AG04450 (cell line): ENCODE data around the gene TMEM225B. TPM values are rescaled to one million over a fixed set of nuclear protein-coding genes. Genes with fewer than 3 reads are reported as not detected.

Source experiments
- CTCF ChIA-PET: fragments of 300-600, 350-600 bp; formaldehyde crosslinking; extraction: SDS; loops from one replicate; lab custom pipeline; 2022; ENCODE audit warnings: antibody characterized with exemption, inconsistent platforms; lab: Charles Lee
- POLR2A ChIA-PET: fragments of 350-600 bp; formaldehyde crosslinking; extraction: SDS; loops from one replicate; lab custom pipeline; 2021; ENCODE audit warnings: antibody characterized with exemption, inconsistent platforms; lab: Yijun Ruan, JAX
- DNase-seq: peaks from one replicate; pipeline ENCODE4 v3.0.0-alpha.2; 2011; ENCODE audit warnings: low read depth, low spot score
- H3K27ac ChIP-seq: one replicate; pipeline ENCODE4 v1.5.1; 2012; ENCODE audit warnings: low read depth, low read length, control low read depth
- H3K27me3 ChIP-seq: one replicate; pipeline ENCODE4 v1.6.0; 2012; ENCODE audit warnings: low read length; ENCODE audit not compliant: control insufficient read depth, insufficient read depth
- H3K4me3 ChIP-seq: 2 replicates; pipeline ENCODE4 v1.5.1; 2011; ENCODE audit warnings: mild to moderate bottlenecking, low read depth, low read length, control low read depth
- H3K9me3 ChIP-seq: 2 replicates; pipeline ENCODE4 v1.5.1; 2012; ENCODE audit warnings: low read length; ENCODE audit not compliant: control insufficient read depth, insufficient read depth
- polyA plus RNA-seq: library from polyadenylated mRNA; depleted of rRNA; stranded (reverse); fragments of >200 nt; gene quantifications from 2 replicates; pipeline ENCODE4 v1.2.3, GENCODE V29; 2011
- TF ChIP-seq, protein P1 (sequence below): IDR thresholded peaks from 2 replicates; pipeline ENCODE4 v1.5.1; 2011; ENCODE audit warnings: low read depth, low read length, control low read depth, inconsistent platforms

Gene TMEM225B
- polyA plus RNA-seq, 1 experiment, result 0.72 TPM

DNA sequence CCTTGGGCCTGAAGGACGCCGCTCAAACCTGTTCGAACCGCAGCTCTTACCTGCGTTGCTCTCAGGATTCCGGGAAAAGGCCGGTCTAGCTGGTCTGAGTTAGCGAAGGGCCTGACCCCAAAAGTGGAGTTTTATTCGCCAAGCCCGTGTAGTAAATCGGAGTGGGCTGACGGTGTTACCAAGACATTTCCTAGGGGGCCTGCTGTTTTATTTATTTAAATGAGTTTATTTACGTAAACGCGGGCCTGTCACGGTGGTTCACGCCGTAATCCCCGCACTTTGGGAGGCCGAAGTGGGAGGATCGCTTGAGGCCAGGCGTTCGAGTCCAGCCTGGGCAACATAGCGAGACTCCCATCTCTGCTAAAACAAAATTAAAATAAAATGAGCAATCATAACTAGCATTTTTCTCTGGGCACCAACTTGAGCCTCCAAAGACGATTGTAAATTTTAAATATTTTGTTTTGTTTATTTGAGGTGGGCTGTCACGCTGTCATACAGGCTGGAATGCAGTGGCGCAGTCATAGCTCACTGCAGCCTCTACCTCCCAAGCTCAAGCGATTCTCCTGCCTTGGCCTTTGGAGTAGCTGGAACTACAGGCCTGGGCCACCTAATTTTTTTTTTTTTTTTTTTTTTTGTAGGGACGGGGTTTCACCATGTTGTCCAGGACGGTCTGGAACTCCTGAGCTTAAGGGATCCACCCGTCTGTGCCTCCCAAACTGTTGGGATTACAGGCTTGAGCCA is 38.7 kb upstream of the TMEM225B start:
- ChIA-PET CTCF (interaction anchor here (0.5 to 0.7 kb wide), 4 partner anchors 44 to 421 kb away, joined by 5 to 6 read pairs (median 6); no protein-coding TSS in a partner anchor), POLR2A (interaction anchor here (0.6 to 3.1 kb wide), 6 partner anchors 10 to 1244 kb away, joined by 3 to 27 read pairs (median 8); partner anchors contain the start of genes ZKSCAN5, ZNF394 and ZSCAN25)
- H3K27ac ChIP-seq, result peak overlapping the region; percentile 97
- H3K4me3 ChIP-seq, result peak overlapping the region; percentile 97
- peaks cover 5% of the 10 kb centered on the region; the same call in 1 of the 2 replicates for H3K9me3 ChIP-seq
- no peaks in the 10 kb centered on the region for H3K27me3 ChIP-seq
- TF ChIP-seq, protein P1, sequence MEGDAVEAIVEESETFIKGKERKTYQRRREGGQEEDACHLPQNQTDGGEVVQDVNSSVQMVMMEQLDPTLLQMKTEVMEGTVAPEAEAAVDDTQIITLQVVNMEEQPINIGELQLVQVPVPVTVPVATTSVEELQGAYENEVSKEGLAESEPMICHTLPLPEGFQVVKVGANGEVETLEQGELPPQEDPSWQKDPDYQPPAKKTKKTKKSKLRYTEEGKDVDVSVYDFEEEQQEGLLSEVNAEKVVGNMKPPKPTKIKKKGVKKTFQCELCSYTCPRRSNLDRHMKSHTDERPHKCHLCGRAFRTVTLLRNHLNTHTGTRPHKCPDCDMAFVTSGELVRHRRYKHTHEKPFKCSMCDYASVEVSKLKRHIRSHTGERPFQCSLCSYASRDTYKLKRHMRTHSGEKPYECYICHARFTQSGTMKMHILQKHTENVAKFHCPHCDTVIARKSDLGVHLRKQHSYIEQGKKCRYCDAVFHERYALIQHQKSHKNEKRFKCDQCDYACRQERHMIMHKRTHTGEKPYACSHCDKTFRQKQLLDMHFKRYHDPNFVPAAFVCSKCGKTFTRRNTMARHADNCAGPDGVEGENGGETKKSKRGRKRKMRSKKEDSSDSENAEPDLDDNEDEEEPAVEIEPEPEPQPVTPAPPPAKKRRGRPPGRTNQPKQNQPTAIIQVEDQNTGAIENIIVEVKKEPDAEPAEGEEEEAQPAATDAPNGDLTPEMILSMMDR, result no peak
- no peak for DNase-seq

DNA sequence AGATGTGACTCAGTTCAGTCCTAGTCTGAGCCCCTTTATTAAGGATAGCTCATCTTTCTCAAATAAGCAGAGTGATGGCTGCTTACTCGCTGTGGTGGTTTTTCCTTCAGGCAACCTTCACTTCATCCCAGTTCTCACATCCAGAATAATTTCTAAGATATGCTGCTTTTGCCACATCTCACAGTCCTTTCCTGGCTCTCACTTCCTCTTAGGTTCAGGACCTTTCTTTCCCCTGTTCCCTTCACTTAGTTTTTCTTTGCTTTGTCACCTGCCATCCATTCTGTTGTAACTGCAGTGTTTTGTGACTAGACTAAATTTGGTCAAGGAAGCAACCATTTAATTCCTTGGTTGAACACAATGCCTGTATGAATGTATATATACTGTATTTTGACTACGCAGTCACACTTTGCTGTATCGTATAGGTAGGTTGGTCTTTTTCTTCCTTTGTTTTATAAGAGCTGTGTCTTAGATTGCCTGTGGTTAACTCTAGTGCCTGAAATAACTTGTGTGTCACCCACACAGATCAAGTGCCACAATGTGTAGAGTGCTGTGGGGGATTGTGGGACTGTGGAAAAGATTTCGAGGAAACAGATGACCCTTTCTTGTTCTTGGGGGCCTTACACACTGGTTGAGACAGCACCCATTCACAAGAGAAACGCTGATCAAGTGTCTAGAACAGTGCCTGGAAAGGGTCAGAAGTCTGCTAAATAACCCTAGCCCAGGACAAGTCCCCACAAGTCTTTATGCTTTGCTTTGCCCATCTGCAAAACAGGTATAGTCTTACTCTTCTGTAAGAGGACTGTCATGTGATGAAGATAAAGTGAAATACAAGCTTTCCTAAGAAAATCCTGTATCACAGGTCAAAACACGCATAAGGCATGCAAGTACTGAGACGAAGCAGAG is 37.0 kb upstream of the TMEM225B start:
- H3K4me3 ChIP-seq, result no peak overlapping the region

DNA sequence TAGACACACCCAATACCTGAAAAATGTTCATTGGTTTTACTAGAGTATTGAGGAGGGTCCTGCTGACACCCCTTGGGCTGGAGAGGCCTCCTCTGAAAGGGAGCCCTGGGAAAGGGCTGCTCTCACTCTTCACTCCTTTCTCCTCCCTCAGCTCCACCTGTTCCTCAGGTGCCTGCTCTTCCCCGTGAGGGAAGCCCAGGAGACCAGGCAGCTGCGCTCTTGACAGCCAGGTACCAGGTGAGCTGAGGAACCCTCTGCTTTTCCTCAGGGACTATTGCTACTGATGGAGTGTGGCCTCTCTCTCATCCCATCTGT is 36.4 kb upstream of the TMEM225B start:
- Histone ChIP-seq H3K27ac (peak overlapping the region; percentile 88), H3K9me3 (peaks cover 5% of the 10 kb centered on the region; the same call in 1 of the 2 replicates), H3K4me3 (no peak overlapping the region), H3K27me3 (no peaks in the 10 kb centered on the region)
- TF ChIP-seq, protein P1, result no peak
- CTCF ChIA-PET, result no interaction called here
- POLR2A ChIA-PET, result no interaction called here
- no peak for DNase-seq

More for the DNA sequence above, 37.0 kb upstream of the TMEM225B start:
- TF ChIP-seq, protein P1, result no peak
- peaks cover 5% of the 10 kb centered on the region; the same call in 1 of the 2 replicates for H3K9me3 ChIP-seq
- peak overlapping the region; percentile 88 for H3K27ac ChIP-seq
- ChIA-PET POLR2A (no interaction called here), CTCF (no interaction called here)
- H3K27me3 ChIP-seq, result no peaks in the 10 kb centered on the region
- no peak for DNase-seq

DNA sequence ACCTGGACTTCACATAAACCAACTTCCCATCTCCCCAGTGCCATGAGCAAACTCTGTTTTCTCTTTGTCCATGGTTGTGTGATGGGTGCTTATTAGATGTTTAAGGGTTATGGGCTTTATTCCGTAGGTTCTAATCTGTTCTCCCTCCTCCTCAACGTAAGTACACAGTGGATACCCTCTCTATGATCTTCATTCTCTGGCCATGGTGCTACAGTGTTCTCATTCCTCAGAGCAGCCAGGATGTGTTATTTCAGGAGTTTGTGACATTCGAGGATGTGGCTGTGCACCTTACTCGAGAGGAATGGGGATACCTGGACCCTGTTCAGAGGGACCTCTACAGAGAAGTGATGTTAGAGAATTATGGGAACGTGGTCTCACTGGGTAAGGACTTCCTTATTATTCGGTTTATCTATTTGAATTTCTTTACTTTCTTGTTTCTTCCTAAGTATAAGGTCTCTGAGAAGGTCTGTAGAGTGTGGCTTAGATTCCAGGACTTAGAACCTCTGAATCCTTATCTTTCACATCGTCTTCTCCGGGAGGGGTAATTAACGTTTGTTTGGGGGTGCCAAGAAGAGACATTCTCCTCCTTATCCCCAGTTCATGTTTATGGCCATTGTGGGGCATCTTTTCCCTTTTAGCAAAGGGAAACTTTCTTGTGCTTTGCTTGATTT is 35.8 kb upstream of the TMEM225B start:
- Histone ChIP-seq H3K9me3 (peaks cover 5% of the 10 kb centered on the region; the same call in 1 of the 2 replicates), H3K4me3 (peak overlapping the region; percentile 20; the same call in 1 of the 2 replicates), H3K27me3 (no peaks in the 10 kb centered on the region), H3K27ac (peak overlapping the region; percentile 88)
- TF ChIP-seq, protein P1, result no peak
- CTCF ChIA-PET, result no interaction called here
- no peak for DNase-seq
- POLR2A ChIA-PET, result no interaction called here
